BLaER1 (cell line): Measurements from ENCODE around the gene SIK3.

Source experiments
- H3K27ac ChIP-seq: shearing (Covaris generic); formaldehyde crosslinking; 2 replicates; pipeline ENCODE4 v1.8.1; 2022
- H3K27me3 ChIP-seq: shearing (Covaris generic); formaldehyde crosslinking; 2 replicates; pipeline ENCODE4 v1.8.1; 2022
- H3K36me3 ChIP-seq: shearing (Covaris generic); formaldehyde crosslinking; 2 replicates; pipeline ENCODE4 v1.8.1; 2022
- H3K4me1 ChIP-seq: shearing (Covaris generic); formaldehyde crosslinking; 2 replicates; pipeline ENCODE4 v1.8.1; 2022
- H3K4me2 ChIP-seq: shearing (Covaris generic); formaldehyde crosslinking; 2 replicates; pipeline ENCODE4 v1.8.1; 2022
- H3K4me3 ChIP-seq: shearing (Covaris generic); formaldehyde crosslinking; 2 replicates; pipeline ENCODE4 v1.8.1; 2022
- H3K9ac ChIP-seq: shearing (Covaris generic); formaldehyde crosslinking; 2 replicates; pipeline ENCODE4 v1.8.1; 2022
- H3K9me3 ChIP-seq: shearing (Covaris generic); formaldehyde crosslinking; 2 replicates; pipeline ENCODE4 v1.8.1; 2022
- H4K20me1 ChIP-seq: shearing (Covaris generic); formaldehyde crosslinking; 2 replicates; pipeline ENCODE4 v1.8.1; 2022
- Cebpa-rat ChIP-seq: shearing (Covaris generic); IDR thresholded peaks from 2 replicates; pipeline ENCODE4 v1.8.1; 2022

The SIK3 gene

DNA sequence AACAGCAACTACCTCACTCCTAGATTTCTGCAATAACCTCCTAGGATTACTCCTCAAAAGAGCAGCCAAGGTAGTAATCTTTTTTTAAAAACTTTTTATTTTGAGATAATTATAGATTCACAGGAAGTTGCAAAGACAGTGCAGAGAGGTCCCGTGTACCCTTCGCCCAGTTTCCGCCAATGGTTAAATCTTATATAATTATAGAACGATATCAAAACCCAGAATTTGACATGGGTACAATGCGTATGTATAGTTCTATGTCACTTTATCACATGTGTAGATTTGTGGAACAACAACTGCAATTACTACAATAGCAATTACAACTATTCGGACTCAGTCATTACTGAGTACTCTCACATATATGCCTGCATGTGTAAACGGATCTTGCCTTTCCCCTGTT, 166.0 kb downstream of the SIK3 start:
- Histone ChIP-seq H3K9me3 (peaks cover 3% of the 10 kb centered on the region; the same call in 1 of the 2 replicates), H3K36me3 (peaks cover 7% of the 10 kb centered on the region; the same call in 1 of the 2 replicates), H3K27me3 (no peaks in the 10 kb centered on the region), H3K4me1 (peaks cover 48% of the 10 kb centered on the region), H3K4me3 (no peak overlapping the region), H3K27ac (no peak overlapping the region), H3K9ac (no peak overlapping the region), H4K20me1 (peaks cover 12% of the 10 kb centered on the region; the same call in 1 of the 2 replicates), H3K4me2 (no peak overlapping the region)
- TF ChIP-seq Cebpa-rat, result no peak

DNA sequence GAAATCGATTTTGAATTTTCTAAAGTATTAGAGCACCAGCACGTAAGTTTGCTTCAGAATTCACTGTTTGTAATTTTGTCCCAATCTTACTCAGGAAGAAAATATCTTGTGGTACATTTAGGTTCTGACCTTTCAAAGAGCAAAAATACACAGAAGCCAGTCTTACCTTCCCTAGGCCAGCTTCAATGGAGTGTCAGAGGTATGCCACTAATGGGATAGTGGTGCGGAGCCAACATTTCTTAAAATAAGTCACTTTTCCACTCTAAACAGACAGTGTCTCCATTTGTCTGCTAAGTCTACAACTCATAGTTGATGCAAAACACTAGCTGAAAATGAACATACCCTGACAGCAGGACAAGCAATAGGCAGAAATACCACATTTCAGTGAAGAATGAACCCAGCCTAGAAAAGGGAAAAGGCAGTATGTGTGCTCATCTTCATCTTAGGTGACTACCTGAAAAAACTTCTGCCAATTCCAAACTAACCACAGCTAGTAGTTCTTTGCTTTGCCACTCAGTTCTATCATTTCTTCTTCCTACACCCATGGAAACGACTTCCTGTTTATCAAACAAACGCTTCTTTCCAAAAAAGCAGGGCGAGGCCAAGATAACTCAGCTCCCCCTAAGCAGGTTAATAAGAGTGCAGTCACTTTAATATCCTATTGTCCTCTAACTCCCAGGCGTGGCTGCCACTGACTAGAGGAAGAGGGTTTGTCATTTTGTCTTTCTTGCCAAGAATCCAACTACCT, 166.8 kb downstream of the SIK3 start:
- H3K36me3 ChIP-seq, result peaks cover 12% of the 10 kb centered on the region; the same call in 1 of the 2 replicates
- H3K4me3 ChIP-seq, result no peak overlapping the region
- no peak for TF ChIP-seq Cebpa-rat
- peak overlapping the region; percentile 6; the same call in 1 of the 2 replicates for H3K4me2 ChIP-seq
- peaks cover 12% of the 10 kb centered on the region; the same call in 1 of the 2 replicates for H4K20me1 ChIP-seq
- H3K9ac ChIP-seq, result no peak overlapping the region
- no peak overlapping the region for H3K27ac ChIP-seq
- peaks cover 48% of the 10 kb centered on the region for H3K4me1 ChIP-seq
- H3K27me3 ChIP-seq, result no peaks in the 10 kb centered on the region
- H3K9me3 ChIP-seq, result peaks cover 3% of the 10 kb centered on the region; the same call in 1 of the 2 replicates

DNA sequence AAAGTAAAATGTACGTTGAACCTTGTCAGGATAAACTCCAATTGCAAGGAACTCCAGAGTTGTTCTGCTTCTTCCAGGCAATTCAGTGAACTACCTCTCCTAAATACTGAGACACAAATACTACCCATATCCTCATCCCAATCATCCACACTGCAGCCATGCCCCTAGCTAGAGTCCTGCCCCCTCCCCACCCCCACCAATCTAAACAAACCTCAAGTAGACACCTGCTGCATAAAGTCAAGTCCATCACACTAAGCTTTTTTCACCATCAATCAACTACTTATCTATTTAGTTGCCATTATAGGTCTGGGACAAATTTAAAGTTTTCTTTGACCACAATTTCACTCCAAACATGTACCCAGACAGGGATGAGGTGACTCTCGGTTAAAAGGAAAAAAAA, 167.6 kb downstream of the SIK3 start:
- no peak overlapping the region for H3K27ac ChIP-seq
- TF ChIP-seq Cebpa-rat, result no peak
- H3K4me2 ChIP-seq, result peak overlapping the region; percentile 59
- H3K4me3 ChIP-seq, result no peak overlapping the region
- no peak overlapping the region for H3K9ac ChIP-seq
- H3K9me3 ChIP-seq, result peaks cover 3% of the 10 kb centered on the region; the same call in 1 of the 2 replicates
- H3K36me3 ChIP-seq, result peaks cover 15% of the 10 kb centered on the region; the same call in 1 of the 2 replicates
- no peaks in the 10 kb centered on the region for H3K27me3 ChIP-seq
- peaks cover 12% of the 10 kb centered on the region; the same call in 1 of the 2 replicates for H4K20me1 ChIP-seq
- peaks cover 48% of the 10 kb centered on the region for H3K4me1 ChIP-seq

DNA sequence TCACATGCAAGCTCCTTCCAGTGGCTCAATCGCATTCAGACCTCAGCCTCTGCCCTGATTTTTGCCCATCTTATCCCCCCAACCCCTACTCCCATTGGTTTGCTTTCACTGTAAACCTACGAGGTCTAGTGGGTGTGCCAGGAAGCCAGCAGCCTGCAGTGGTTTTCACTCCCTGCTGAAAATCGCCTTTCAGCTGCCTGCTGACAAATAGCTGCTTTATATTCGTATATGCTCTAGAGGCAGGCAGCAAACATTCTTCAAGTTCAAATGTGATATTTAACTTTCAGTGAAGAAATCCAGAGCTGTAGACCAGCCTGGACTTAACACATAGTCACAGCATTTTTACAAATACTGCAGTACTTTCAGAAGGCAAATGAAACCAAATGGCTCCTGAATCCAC, 168.1 kb downstream of the SIK3 start:
- Histone ChIP-seq H3K4me2 (peak overlapping the region; percentile 59), H3K27ac (no peak overlapping the region), H3K9me3 (peaks cover 3% of the 10 kb centered on the region; the same call in 1 of the 2 replicates), H3K36me3 (peaks cover 18% of the 10 kb centered on the region), H3K27me3 (no peaks in the 10 kb centered on the region), H3K4me3 (no peak overlapping the region), H4K20me1 (peaks cover 12% of the 10 kb centered on the region; the same call in 1 of the 2 replicates), H3K4me1 (peaks cover 52% of the 10 kb centered on the region), H3K9ac (no peak overlapping the region)
- TF ChIP-seq Cebpa-rat, result no peak

DNA sequence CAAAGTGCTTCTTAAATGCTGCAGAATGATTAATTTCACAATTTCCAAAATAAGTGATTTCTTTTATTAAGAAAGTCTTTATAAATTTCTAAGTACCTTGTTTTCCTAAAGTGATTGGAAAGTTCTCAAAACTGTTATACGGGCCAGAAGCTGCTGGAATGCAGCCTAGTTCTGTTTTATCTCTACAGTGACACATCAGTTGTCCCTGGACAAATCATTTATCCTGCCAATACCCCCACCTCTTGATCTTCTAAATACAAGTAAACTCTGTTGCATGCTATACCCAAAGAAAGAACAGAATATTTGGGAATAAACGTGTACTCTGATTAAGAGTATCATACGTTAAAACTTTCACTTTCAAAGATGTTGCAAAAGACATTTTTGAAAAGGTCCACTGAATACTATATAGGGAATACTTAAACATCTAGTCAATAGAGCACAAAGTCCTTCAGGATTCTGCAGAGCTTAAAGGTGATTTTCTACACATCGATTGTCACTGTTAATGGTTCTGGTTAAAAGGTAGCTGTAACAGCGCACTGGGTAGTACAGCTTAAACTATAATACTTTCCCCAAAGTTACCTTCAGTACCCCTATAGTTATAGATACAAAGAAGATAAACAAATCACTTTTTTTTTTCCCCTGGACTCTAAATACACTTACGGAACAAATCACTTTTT, 168.7 kb downstream of the SIK3 start:
- peaks cover 58% of the 10 kb centered on the region for H3K4me1 ChIP-seq
- peaks cover 12% of the 10 kb centered on the region; the same call in 1 of the 2 replicates for H4K20me1 ChIP-seq
- H3K27me3 ChIP-seq, result no peaks in the 10 kb centered on the region
- H3K9me3 ChIP-seq, result peaks cover 3% of the 10 kb centered on the region; the same call in 1 of the 2 replicates
- H3K27ac ChIP-seq, result no peak overlapping the region
- TF ChIP-seq Cebpa-rat, result no peak
- H3K9ac ChIP-seq, result no peak overlapping the region
- H3K4me2 ChIP-seq, result peak overlapping the region; percentile 59
- peaks cover 24% of the 10 kb centered on the region for H3K36me3 ChIP-seq
- H3K4me3 ChIP-seq, result no peak overlapping the region

DNA sequence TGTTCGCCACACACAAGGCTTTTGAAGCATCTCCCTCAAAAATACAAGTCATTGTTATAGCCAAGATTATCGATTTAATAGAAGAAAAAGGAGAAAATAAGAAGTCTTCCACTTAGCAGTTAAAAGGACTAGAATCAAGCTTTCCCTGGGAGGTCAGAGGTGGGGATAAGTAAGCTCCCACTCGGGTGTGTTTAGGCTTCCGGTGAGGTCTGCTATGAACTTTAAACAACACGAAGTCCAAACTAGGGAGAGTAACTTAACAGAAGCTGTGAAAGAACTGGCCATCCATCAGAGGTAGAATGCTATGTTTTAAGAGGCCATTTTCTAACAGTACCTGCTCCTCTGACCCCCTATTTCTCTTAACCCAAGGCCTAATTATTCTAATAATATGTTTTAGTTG, 169.4 kb downstream of the SIK3 start:
- TF ChIP-seq Cebpa-rat, result no peak
- Histone ChIP-seq H3K27me3 (no peaks in the 10 kb centered on the region), H3K4me3 (no peak overlapping the region), H3K4me1 (peaks cover 58% of the 10 kb centered on the region), H3K4me2 (peak overlapping the region; percentile 59), H3K9me3 (peaks cover 3% of the 10 kb centered on the region; the same call in 1 of the 2 replicates), H3K36me3 (peaks cover 26% of the 10 kb centered on the region), H3K9ac (no peak overlapping the region), H3K27ac (0 out of 2 replicates have a peak overlapping the region, but pooled peaks have one; percentile 16), H4K20me1 (peaks cover 12% of the 10 kb centered on the region; the same call in 1 of the 2 replicates)

DNA sequence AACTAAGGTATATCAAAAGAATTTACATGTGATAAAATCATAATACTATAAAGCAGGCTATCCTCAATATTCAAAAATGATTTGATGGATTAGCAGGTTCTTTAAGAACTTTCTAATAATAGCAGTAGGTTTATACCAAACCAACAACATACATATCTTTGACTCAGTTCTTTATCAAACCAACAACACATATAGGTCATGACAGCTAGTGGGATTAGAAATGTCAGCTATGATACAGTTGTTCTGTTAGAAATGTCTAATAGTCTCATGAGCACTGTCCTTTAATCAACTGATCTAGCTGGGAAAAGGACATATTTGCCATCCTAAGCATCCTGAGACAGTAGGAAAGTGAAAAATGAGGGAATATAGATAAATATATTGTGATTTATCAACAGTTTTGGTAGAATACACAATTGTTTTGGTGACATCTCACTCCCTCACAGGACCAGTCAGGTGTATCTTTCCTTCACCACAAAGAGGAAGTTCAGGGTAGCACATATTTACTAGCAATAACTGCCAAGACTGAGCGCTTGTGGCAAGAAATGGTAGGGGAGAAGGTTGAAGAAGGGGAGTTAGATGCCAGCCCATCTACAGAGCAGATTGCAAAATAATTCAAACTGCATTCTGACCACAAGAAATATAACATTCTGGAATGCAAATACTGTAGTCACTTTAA, 170.0 kb downstream of the SIK3 start:
- Histone ChIP-seq H3K9ac (no peak overlapping the region), H3K4me2 (peak overlapping the region; percentile 59), H3K27me3 (no peaks in the 10 kb centered on the region), H4K20me1 (peaks cover 12% of the 10 kb centered on the region; the same call in 1 of the 2 replicates), H3K4me1 (peaks cover 58% of the 10 kb centered on the region), H3K27ac (no peak overlapping the region), H3K4me3 (no peak overlapping the region), H3K9me3 (peaks cover 3% of the 10 kb centered on the region; the same call in 1 of the 2 replicates), H3K36me3 (peaks cover 26% of the 10 kb centered on the region)
- TF ChIP-seq Cebpa-rat, result no peak

DNA sequence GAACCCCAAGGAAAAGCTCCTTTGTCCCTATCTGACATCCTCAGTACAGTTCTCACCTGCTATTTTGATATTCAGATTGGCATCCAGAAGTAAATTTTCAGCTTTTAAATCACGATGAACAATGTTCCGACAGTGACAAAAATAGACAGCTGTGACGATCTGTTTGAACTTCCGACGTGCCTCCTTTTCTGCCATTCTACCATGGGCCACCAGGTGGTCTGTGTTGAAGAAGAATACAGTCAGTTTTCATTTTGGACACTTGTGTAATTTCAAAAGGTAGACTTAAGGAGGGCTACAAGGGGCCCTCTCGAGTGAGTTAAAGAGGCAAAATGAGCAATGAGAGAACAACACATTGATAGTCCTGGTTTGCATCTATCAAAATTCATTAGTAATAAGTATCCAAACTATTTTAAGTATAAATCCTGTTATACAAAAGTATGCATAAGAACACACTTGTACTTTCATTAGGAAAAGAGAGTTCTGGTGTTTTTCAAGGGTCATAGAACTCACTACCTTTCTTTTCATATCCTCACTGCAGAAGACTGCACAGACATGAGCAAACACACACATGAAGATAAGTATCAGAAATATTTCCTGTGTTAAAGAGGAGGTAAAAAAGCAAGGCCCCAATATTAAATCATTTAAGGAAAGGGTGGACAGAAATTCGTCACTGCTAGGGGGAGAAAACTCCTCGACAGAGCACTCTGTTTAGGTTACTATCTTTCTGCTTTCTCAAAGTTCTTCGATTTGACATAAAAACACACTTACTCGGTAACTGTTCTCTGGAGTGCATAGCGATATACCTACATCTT, 170.9 kb downstream of the SIK3 start:
- no peak for TF ChIP-seq Cebpa-rat
- Histone ChIP-seq H3K4me3 (no peak overlapping the region), H3K27me3 (no peaks in the 10 kb centered on the region), H3K36me3 (peaks cover 27% of the 10 kb centered on the region), H3K27ac (no peak overlapping the region), H4K20me1 (peaks cover 12% of the 10 kb centered on the region; the same call in 1 of the 2 replicates), H3K4me2 (no peak overlapping the region), H3K9me3 (no peaks in the 10 kb centered on the region), H3K4me1 (peaks cover 58% of the 10 kb centered on the region), H3K9ac (no peak overlapping the region)

DNA sequence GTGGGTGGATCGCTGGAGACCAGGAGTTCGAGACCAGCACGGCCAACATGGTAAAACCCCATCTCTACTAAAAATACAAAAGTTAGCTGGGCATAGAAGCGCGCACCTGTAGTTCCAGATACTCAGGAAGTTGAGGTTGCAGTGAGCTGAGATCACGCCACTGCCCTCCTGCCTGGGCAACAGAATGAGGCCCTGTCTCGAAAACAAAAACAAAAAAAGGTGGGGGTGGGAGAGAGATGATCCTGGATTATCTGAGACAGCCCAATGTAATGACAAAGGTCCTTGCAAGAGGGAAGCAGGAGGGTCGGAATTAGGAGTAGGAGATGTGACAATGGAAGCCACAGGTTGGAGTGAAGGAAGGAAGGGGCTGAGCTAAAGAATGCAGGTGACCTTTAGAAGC, 173.2 kb downstream of the SIK3 start:
- H3K4me3 ChIP-seq, result no peak overlapping the region
- no peak for TF ChIP-seq Cebpa-rat
- no peak overlapping the region for H3K27ac ChIP-seq
- no peaks in the 10 kb centered on the region for H3K9me3 ChIP-seq
- no peak overlapping the region for H3K9ac ChIP-seq
- peaks cover 12% of the 10 kb centered on the region; the same call in 1 of the 2 replicates for H4K20me1 ChIP-seq
- H3K27me3 ChIP-seq, result no peaks in the 10 kb centered on the region
- peaks cover 40% of the 10 kb centered on the region for H3K36me3 ChIP-seq
- H3K4me1 ChIP-seq, result peaks cover 38% of the 10 kb centered on the region
- H3K4me2 ChIP-seq, result peak overlapping the region; percentile 52
